HEK293 (cell line): ENCODE data around the gene GNAZ.

ENCODE experiments used
- CTCF ChIA-PET: fragments of 350-600 bp; formaldehyde crosslinking; extraction: SDS; loops from one replicate; lab custom pipeline; 2021; ENCODE audit warnings: antibody characterized with exemption; lab: Yijun Ruan, JAX
- POLR2A ChIA-PET: fragments of 300-600 bp; formaldehyde crosslinking; extraction: SDS; loops from one replicate; lab custom pipeline; 2020; ENCODE audit warnings: antibody characterized with exemption, inconsistent platforms; lab: Yijun Ruan, JAX
- H3K27ac ChIP-seq: fragments of 200-500 bp; sonication (Bioruptor generic); 2 replicates; pipeline ENCODE4 v1.5.1; 2014; ENCODE audit warnings: low read depth, low read length, control low read depth, inconsistent platforms; ENCODE audit errors: extremely low read depth
- H3K36me3 ChIP-seq, 2 experiments: fragments of 200-500 bp in 1 of 2; sonication (Bioruptor generic) in 1 of 2; 1 replicate in 1 of 2; 2 replicates in 1 of 2; pipeline ENCODE4 v1.5.1; 2014 to 2017; ENCODE audit warnings: inconsistent platforms in 2 of 2, low read length in 2 of 2; ENCODE audit not compliant: control insufficient read depth in 2 of 2, insufficient read depth in 1 of 2
- H3K4me1 ChIP-seq: fragments of 200-500 bp; sonication (Bioruptor generic); 2 replicates; pipeline ENCODE4 v1.5.1; 2014; ENCODE audit warnings: mild to moderate bottlenecking, low read length, inconsistent platforms; ENCODE audit not compliant: control insufficient read depth, insufficient read depth
- H3K4me3 ChIP-seq: 2 replicates; pipeline ENCODE4 v1.5.1; 2011; ENCODE audit warnings: low read depth, mild to moderate bottlenecking, control low read depth, low read length, moderate library complexity
- H3K9me3 ChIP-seq: fragments of 200-500 bp; sonication (Bioruptor generic); 2 replicates; pipeline ENCODE4 v1.5.1; 2014; ENCODE audit warnings: low read depth, low read length, inconsistent platforms; ENCODE audit not compliant: control insufficient read depth, insufficient read depth
- ATF2 ChIP-seq: fragments of 450-650 bp; formaldehyde crosslinking; IDR thresholded peaks from 2 replicates; pipeline ENCODE4 v1.5.1; 2016; ENCODE audit warnings: missing biosample characterization, missing genetic modification characterization, low read depth
- EGR2 ChIP-seq: fragments of 450-650 bp; formaldehyde crosslinking; IDR thresholded peaks from 2 replicates; pipeline ENCODE4 v1.5.1; 2016; ENCODE audit warnings: low read depth, missing biosample characterization, missing genetic modification characterization
- GFI1B ChIP-seq: fragments of 450-650 bp; formaldehyde crosslinking; IDR thresholded peaks from 2 replicates; pipeline ENCODE4 v1.5.1; 2016; ENCODE audit warnings: missing biosample characterization, missing genetic modification characterization
- GLIS1 ChIP-seq: fragments of 450-650 bp; formaldehyde crosslinking; IDR thresholded peaks from 2 replicates; pipeline ENCODE4 v1.5.1; 2016; ENCODE audit warnings: missing biosample characterization, missing genetic modification characterization
- KLF8 ChIP-seq: fragments of 450-650 bp; formaldehyde crosslinking; IDR thresholded peaks from 2 replicates; pipeline ENCODE4 v1.5.1; 2016; ENCODE audit warnings: missing biosample characterization, missing genetic modification characterization
- YY2 ChIP-seq: fragments of 450-650 bp; formaldehyde crosslinking; IDR thresholded peaks from 2 replicates; pipeline ENCODE4 v1.5.1; 2016; ENCODE audit warnings: missing biosample characterization, missing genetic modification characterization
- ZBTB21 ChIP-seq: fragments of 450-650 bp; formaldehyde crosslinking; IDR thresholded peaks from 2 replicates; pipeline ENCODE4 v1.5.1; 2017; ENCODE audit warnings: missing biosample characterization, missing genetic modification characterization
- ZBTB48 ChIP-seq: fragments of 450-650 bp; formaldehyde crosslinking; IDR thresholded peaks from 2 replicates; pipeline ENCODE4 v1.5.1; 2016; ENCODE audit warnings: missing biosample characterization, missing genetic modification characterization
- ZBTB8A ChIP-seq: fragments of 450-650 bp; formaldehyde crosslinking; IDR thresholded peaks from 2 replicates; pipeline ENCODE4 v1.5.1; 2016; ENCODE audit warnings: missing biosample characterization, missing genetic modification characterization
- ZFHX2 ChIP-seq: fragments of 450-650 bp; formaldehyde crosslinking; conservative IDR thresholded peaks from 2 replicates; pipeline ENCODE4 v1.5.1; 2016; ENCODE audit warnings: missing biosample characterization, missing genetic modification characterization
- ZNF114 ChIP-seq: fragments of 450-650 bp; formaldehyde crosslinking; IDR thresholded peaks from 2 replicates; pipeline ENCODE4 v1.5.0; 2017; ENCODE audit warnings: missing biosample characterization, missing genetic modification characterization
- ZNF341 ChIP-seq: fragments of 450-650 bp; formaldehyde crosslinking; IDR thresholded peaks from 2 replicates; pipeline ENCODE4; 2016; ENCODE audit warnings: low read depth, missing biosample characterization, missing genetic modification characterization
- ZNF423 ChIP-seq: fragments of 450-650 bp; formaldehyde crosslinking; IDR thresholded peaks from 2 replicates; pipeline ENCODE4 v1.5.1; 2016; ENCODE audit warnings: missing biosample characterization, missing genetic modification characterization
- ZNF518A ChIP-seq: fragments of 450-650 bp; formaldehyde crosslinking; conservative IDR thresholded peaks from 2 replicates; pipeline ENCODE4 v1.5.1; 2016; ENCODE audit warnings: low read depth, missing biosample characterization, missing genetic modification characterization
- ZNF600 ChIP-seq: fragments of 450-650 bp; formaldehyde crosslinking; IDR thresholded peaks from 2 replicates; pipeline ENCODE4 v1.5.1; 2016; ENCODE audit warnings: missing biosample characterization, missing genetic modification characterization
- ZNF704 ChIP-seq: fragments of 450-650 bp; formaldehyde crosslinking; IDR thresholded peaks from 2 replicates; pipeline ENCODE4 v1.5.1; 2016; ENCODE audit warnings: missing biosample characterization, missing genetic modification characterization

The GNAZ gene

GRCh38 chr22:23113067-23113846 is 42.9 kb downstream of the GNAZ start (continued):
- no peak for TF ChIP-seq KLF8
- 0 out of 2 replicates have a peak, but pooled peaks have one; percentile 31 for TF ChIP-seq ZBTB8A (tag by site-specific recombination)
- TF ChIP-seq EGR2, result peak; percentile 33; the same call in 1 of the 2 replicates
- TF ChIP-seq ZNF518A, result no peak
- TF ChIP-seq GLIS1 (tag by site-specific recombination), result peak; percentile 77
- TF ChIP-seq ZNF423 (tag by site-specific recombination), result 0 out of 2 replicates have a peak, but pooled peaks have one; percentile 58
- TF ChIP-seq ZFHX2 (tag by site-specific recombination), result peak; percentile 59
- peak; percentile 43; the same call in 1 of the 2 replicates for TF ChIP-seq ZNF341 (tag by site-specific recombination)
- TF ChIP-seq ZBTB48 (tag by site-specific recombination), result peak; percentile 42
- TF ChIP-seq ZBTB21 (tag by site-specific recombination), result peak; percentile 58

GRCh38 chr22:23113847-23114720 is 43.8 kb downstream of the GNAZ start:
- H3K9me3 ChIP-seq, result no peaks in the 10 kb centered on the region
- H3K4me3 ChIP-seq, result no peak overlapping the region
- POLR2A ChIA-PET, result interaction anchor here (1.1 to 1.7 kb wide), 3 partner anchors 10 to 44 kb away, joined by 3 to 5 read pairs (median 3); partner anchors contain the start of genes GNAZ and RAB36
- CTCF ChIA-PET, result interaction anchor here (0.6 to 1.8 kb wide), 3 partner anchors 14 to 570 kb away, joined by 3 to 9 read pairs (median 4); no protein-coding TSS in a partner anchor
- TF ChIP-seq ZNF114 (tag by site-specific recombination) (no peak), GLIS1 (tag by site-specific recombination) (no peak), ZNF600 (tag by site-specific recombination) (no peak), ZNF704 (tag by site-specific recombination) (no peak), GFI1B (tag by site-specific recombination) (no peak), ATF2 (tag by site-specific recombination) (no peak), YY2 (tag by site-specific recombination) (no peak), ZNF341 (tag by site-specific recombination) (no peak)
- H3K36me3 ChIP-seq, result peaks cover 0 to 28% of the 10 kb centered on the region in 2 experiments; a peak in 1 of 3 replicates
- no peak overlapping the region for H3K27ac ChIP-seq
- H3K4me1 ChIP-seq, result no peaks in the 10 kb centered on the region
